Neural cell (in vitro differentiated cells): Measurements from ENCODE around the gene ZDHHC23. TPM values are rescaled to one million over a fixed set of nuclear protein-coding genes. Genes with fewer than 3 reads are reported as not detected.

ENCODE experiments used
- H2AFZ ChIP-seq: fragments of 200-600, 300-800 bp; sonication (generic), shearing (Covaris generic); 2 replicates; pipeline ENCODE4 v1.6.0; 2014; ENCODE audit warnings: low read depth, mild to moderate bottlenecking, antibody characterized with exemption, low read length, moderate library complexity
- H3F3A ChIP-seq: fragments of 200-600 bp; shearing (Covaris generic); 2 replicates; pipeline ENCODE4 v1.6.1; 2016; ENCODE audit warnings: mild to moderate bottlenecking, moderate library complexity, mixed read lengths, antibody characterized with exemption, low read length; ENCODE audit not compliant: insufficient read depth, poor library complexity, severe bottlenecking
- H3K27ac ChIP-seq: fragments of 200-600, 300-800 bp; sonication (generic), shearing (Covaris generic); 2 replicates; pipeline ENCODE4 v1.5.1; 2014; ENCODE audit warnings: mild to moderate bottlenecking, low read length, moderate library complexity
- H3K27me3 ChIP-seq: fragments of 300-800, 200-600 bp; sonication (generic), shearing (Covaris generic); 2 replicates; pipeline ENCODE4 v1.6.0; 2014; ENCODE audit warnings: mild to moderate bottlenecking, low read depth, low read length, moderate library complexity; ENCODE audit not compliant: insufficient read depth
- H3K36me3 ChIP-seq: fragments of 300-800, 200-600 bp; sonication (generic), shearing (Covaris generic); 2 replicates; pipeline ENCODE4 v1.5.1; 2014; ENCODE audit warnings: mild to moderate bottlenecking, antibody characterized with exemption, low read length, moderate library complexity; ENCODE audit not compliant: insufficient read depth
- H3K4me2 ChIP-seq: fragments of 300-800, 200-600 bp; sonication (generic), shearing (Covaris generic); 2 replicates; pipeline ENCODE4 v1.6.0; 2014; ENCODE audit warnings: mild to moderate bottlenecking, low read length
- H3K4me3 ChIP-seq: fragments of 300-800, 200-600 bp; sonication (generic), shearing (Covaris generic); 2 replicates; pipeline ENCODE4 v1.5.1; 2014; ENCODE audit warnings: mild to moderate bottlenecking, low read length, moderate library complexity
- H3K79me2 ChIP-seq: fragments of 200-600 bp; shearing (Covaris generic); replicated peaks from 2 replicates; pipeline ENCODE4 v1.6.0; 2014; ENCODE audit warnings: mild to moderate bottlenecking, low read length, moderate library complexity; ENCODE audit not compliant: insufficient read depth
- H3K9ac ChIP-seq: fragments of 300-800, 200-600 bp; sonication (generic), shearing (Covaris generic); 2 replicates; pipeline ENCODE4 v1.6.1; 2016; ENCODE audit warnings: mild to moderate bottlenecking, low read length, mixed read lengths
- H3K9me2 ChIP-seq: fragments of 200-600 bp; shearing (Covaris generic); 2 replicates; pipeline ENCODE4 v1.6.1; 2016; ENCODE audit warnings: mild to moderate bottlenecking, low read length, mixed read lengths; ENCODE audit not compliant: insufficient read depth
- H3K9me3 ChIP-seq: fragments of 200-600, 300-800 bp; sonication (generic), shearing (Covaris generic); 2 replicates; pipeline ENCODE4 v1.6.1; 2016; ENCODE audit warnings: mild to moderate bottlenecking, mixed run types, low read length, moderate library complexity, mixed read lengths
- H4K20me1 ChIP-seq: fragments of 200-600 bp; shearing (Covaris generic); 2 replicates; pipeline ENCODE4 v1.6.1; 2016; ENCODE audit warnings: mild to moderate bottlenecking, mixed run types; ENCODE audit not compliant: insufficient read depth
- CTCF ChIP-seq: fragments of 450-650 bp; IDR thresholded peaks from 2 replicates; pipeline ENCODE4 v1.5.1; 2014; ENCODE audit warnings: antibody characterized with exemption, mild to moderate bottlenecking, moderate library complexity; ENCODE audit not compliant: poor library complexity, severe bottlenecking
- EP300 ChIP-seq: fragments of 450-650 bp; conservative IDR thresholded peaks from 2 replicates; pipeline ENCODE4 v1.6.1; 2014; ENCODE audit warnings: antibody characterized with exemption, mild to moderate bottlenecking, moderate library complexity; ENCODE audit not compliant: poor library complexity, severe bottlenecking
- EZH2 ChIP-seq: fragments of 200-600, 300-800 bp; shearing (Covaris generic), sonication (generic); IDR thresholded peaks from 2 replicates; pipeline ENCODE4 v1.6.1; 2014; ENCODE audit warnings: antibody characterized with exemption, low read length, borderline replicate concordance, mild to moderate bottlenecking; ENCODE audit not compliant: insufficient read depth, poor library complexity, severe bottlenecking
- MXI1 ChIP-seq: fragments of 450-650 bp; conservative IDR thresholded peaks from 2 replicates; pipeline ENCODE4 v1.6.1; 2014; ENCODE audit warnings: antibody characterized with exemption, mild to moderate bottlenecking; ENCODE audit not compliant: poor library complexity, severe bottlenecking
- POLR2AphosphoS5 ChIP-seq: IDR thresholded peaks from 2 replicates; pipeline ENCODE4 v1.6.1; 2012
- RAD21 ChIP-seq: fragments of 450-650 bp; conservative IDR thresholded peaks from 2 replicates; pipeline ENCODE4 v1.6.1; 2014; ENCODE audit warnings: antibody characterized with exemption, mild to moderate bottlenecking, moderate library complexity
- SMC3 ChIP-seq: fragments of 450-650 bp; conservative IDR thresholded peaks from 2 replicates; pipeline ENCODE4 v1.6.1; 2014; ENCODE audit warnings: antibody characterized with exemption, mild to moderate bottlenecking, moderate library complexity; ENCODE audit not compliant: poor library complexity
- polyA plus RNA-seq: library from polyadenylated mRNA; depleted of rRNA; stranded (reverse); fragments of >200 nt; gene quantifications from 2 replicates; pipeline ENCODE4 v1.2.3, GENCODE V29; 2014
- TF ChIP-seq, protein P1 (sequence below): IDR thresholded peaks from 2 replicates; pipeline ENCODE4 v1.6.1; 2012; ENCODE audit warnings: borderline replicate concordance

The ZDHHC23 gene
- polyA plus RNA-seq, 1 donor from 2014 or later = 11.5 TPM

DNA sequence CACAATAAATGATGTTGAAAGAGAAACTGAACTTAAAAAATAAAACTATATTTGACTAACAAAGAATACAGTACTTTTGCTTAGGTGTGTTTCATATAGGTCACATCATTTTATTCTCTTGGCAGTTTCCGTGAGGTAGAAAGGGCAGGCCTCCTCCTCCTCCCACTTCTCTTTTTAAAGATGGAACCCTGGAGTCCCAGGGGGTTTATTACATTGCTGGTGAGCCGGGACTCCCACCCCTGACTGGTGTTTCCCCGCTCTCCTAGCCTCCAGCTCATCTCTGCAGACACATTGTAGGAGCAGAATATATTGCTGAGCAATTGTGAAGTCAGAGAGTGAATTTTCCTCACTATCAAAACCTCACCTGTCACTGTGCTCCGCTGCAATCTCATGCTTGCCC, 30.0 kb downstream of the ZDHHC23 start:
- no peaks in the 10 kb centered on the region for H4K20me1 ChIP-seq
- no peak overlapping the region for H3K4me2 ChIP-seq
- H3K9me2 ChIP-seq = no peaks in the 10 kb centered on the region
- no peaks in the 10 kb centered on the region for H3K79me2 ChIP-seq
- no peaks in the 10 kb centered on the region for H3K9me3 ChIP-seq
- no peak overlapping the region for H2AFZ ChIP-seq
- H3K36me3 ChIP-seq = peaks cover 4% of the 10 kb centered on the region
- no peaks in the 10 kb centered on the region for H3K27me3 ChIP-seq
- no peaks in the 10 kb centered on the region for H3F3A ChIP-seq
- no peak for TF ChIP-seq MXI1
- H3K9ac ChIP-seq = no peak overlapping the region
- H3K4me3 ChIP-seq = no peak overlapping the region
- H3K27ac ChIP-seq = no peak overlapping the region

GRCh38 chr3:113979916-113980315, 32.1 kb downstream of the ZDHHC23 start:
- no peaks in the 10 kb centered on the region for H3F3A ChIP-seq
- no peak overlapping the region for H3K9ac ChIP-seq
- no peak overlapping the region for H2AFZ ChIP-seq
- H3K79me2 ChIP-seq = no peaks in the 10 kb centered on the region
- no peak overlapping the region for H3K4me2 ChIP-seq
- no peaks in the 10 kb centered on the region for H3K27me3 ChIP-seq
- no peaks in the 10 kb centered on the region for H3K36me3 ChIP-seq
- no peaks in the 10 kb centered on the region for H4K20me1 ChIP-seq
- H3K9me2 ChIP-seq = no peaks in the 10 kb centered on the region
- no peaks in the 10 kb centered on the region for H3K9me3 ChIP-seq
- no peak overlapping the region for H3K4me3 ChIP-seq
- no peak overlapping the region for H3K27ac ChIP-seq
- TF ChIP-seq EP300 (no peak), CTCF (no peak), POLR2AphosphoS5 (no peak), SMC3 (no peak), RAD21 (no peak), MXI1 (no peak), EZH2 (no peak)

DNA sequence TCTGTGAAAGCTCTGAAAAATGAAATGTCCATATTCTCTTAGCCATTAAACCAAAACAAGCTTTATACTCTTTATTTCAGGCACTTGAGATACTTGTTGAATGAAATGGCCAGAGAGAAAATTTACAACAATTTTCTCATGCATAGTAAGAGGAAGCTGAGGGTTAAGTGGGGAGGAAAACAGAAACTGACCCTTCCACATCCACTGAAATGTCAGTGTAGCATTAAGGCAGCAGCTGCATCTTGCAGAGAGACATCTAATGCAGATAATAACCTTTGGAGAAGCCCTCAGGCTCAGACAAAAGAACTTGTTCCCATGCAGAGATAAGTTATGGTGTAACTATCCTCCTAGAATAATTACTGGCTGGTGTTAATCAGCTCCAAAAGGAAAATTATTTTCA, 34.0 kb downstream of the ZDHHC23 start:
- no peaks in the 10 kb centered on the region for H3K9me2 ChIP-seq
- no peaks in the 10 kb centered on the region for H3K79me2 ChIP-seq
- TF ChIP-seq, protein P1, sequence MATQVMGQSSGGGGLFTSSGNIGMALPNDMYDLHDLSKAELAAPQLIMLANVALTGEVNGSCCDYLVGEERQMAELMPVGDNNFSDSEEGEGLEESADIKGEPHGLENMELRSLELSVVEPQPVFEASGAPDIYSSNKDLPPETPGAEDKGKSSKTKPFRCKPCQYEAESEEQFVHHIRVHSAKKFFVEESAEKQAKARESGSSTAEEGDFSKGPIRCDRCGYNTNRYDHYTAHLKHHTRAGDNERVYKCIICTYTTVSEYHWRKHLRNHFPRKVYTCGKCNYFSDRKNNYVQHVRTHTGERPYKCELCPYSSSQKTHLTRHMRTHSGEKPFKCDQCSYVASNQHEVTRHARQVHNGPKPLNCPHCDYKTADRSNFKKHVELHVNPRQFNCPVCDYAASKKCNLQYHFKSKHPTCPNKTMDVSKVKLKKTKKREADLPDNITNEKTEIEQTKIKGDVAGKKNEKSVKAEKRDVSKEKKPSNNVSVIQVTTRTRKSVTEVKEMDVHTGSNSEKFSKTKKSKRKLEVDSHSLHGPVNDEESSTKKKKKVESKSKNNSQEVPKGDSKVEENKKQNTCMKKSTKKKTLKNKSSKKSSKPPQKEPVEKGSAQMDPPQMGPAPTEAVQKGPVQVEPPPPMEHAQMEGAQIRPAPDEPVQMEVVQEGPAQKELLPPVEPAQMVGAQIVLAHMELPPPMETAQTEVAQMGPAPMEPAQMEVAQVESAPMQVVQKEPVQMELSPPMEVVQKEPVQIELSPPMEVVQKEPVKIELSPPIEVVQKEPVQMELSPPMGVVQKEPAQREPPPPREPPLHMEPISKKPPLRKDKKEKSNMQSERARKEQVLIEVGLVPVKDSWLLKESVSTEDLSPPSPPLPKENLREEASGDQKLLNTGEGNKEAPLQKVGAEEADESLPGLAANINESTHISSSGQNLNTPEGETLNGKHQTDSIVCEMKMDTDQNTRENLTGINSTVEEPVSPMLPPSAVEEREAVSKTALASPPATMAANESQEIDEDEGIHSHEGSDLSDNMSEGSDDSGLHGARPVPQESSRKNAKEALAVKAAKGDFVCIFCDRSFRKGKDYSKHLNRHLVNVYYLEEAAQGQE = no peak
- H3F3A ChIP-seq = no peaks in the 10 kb centered on the region
- H3K4me3 ChIP-seq = no peak overlapping the region
- H3K36me3 ChIP-seq = no peaks in the 10 kb centered on the region
- H3K27ac ChIP-seq = no peak overlapping the region
- no peaks in the 10 kb centered on the region for H4K20me1 ChIP-seq
- H3K4me2 ChIP-seq = no peak overlapping the region
- no peaks in the 10 kb centered on the region for H3K27me3 ChIP-seq
- H2AFZ ChIP-seq = no peak overlapping the region
- no peak overlapping the region for H3K9ac ChIP-seq
- H3K9me3 ChIP-seq = no peaks in the 10 kb centered on the region
